HuH-7 (cell line): ENCODE results near the gene MDH1.
A peak's percentile ranks its signal among the peaks of the same experiment; 100 is the strongest.
"Not testable (repeated sequence)": the region's sequence is repeated elsewhere in the genome, so short reads cannot be mapped to it uniquely, and the experiment has no call there.

Source experiments
- DNase-seq: peaks from one replicate; pipeline ENCODE4 v3.0.0; 2011; ENCODE audit warnings: low spot score

MDH1 gene

GRCh38 chr2:63588385-63589147 is at the start of gene MDH1, which contains the start of gene WDPCP:
Gene MDH1 (plus strand): TSS chr2:63588963. CDS start chr2:63589044, 81 bp downstream.
Gene WDPCP (minus strand): TSS chr2:63588477. CDS start chr2:63588271, 206 bp downstream.
- DNase-seq, result peak; percentile 78

- no peak for DNase-seq
Measured at GRCh38 chr2:63539416-63540162, 49.2 kb upstream of the MDH1 start.

- peak; percentile 27 for DNase-seq
Measured at GRCh38 chr2:63544017-63544627, 44.6 kb upstream of the MDH1 start.

GRCh38 chr2:63545023-63545422 is 43.7 kb upstream of the MDH1 start:
- DNase-seq, result no peak

GRCh38 chr2:63553049-63553448 is 35.7 kb upstream of the MDH1 start:
- DNase-seq, result no peak

GRCh38 chr2:63555299-63555698 is 33.5 kb upstream of the MDH1 start:
- DNase-seq, result no peak

- DNase-seq, result no peak
Measured at GRCh38 chr2:63555931-63556330, 32.8 kb upstream of the MDH1 start.

- DNase-seq, result not testable (repeated sequence)
Measured at GRCh38 chr2:63557819-63558218, 30.9 kb upstream of the MDH1 start.

- not testable (repeated sequence) for DNase-seq
Measured at GRCh38 chr2:63558922-63559321, 29.8 kb upstream of the MDH1 start.

- no peak for DNase-seq
Measured at GRCh38 chr2:63562751-63563150, 26.0 kb upstream of the MDH1 start.

- DNase-seq, result no peak
Measured at GRCh38 chr2:63569740-63570139, 19.0 kb upstream of the MDH1 start.

- no peak for DNase-seq
Measured at GRCh38 chr2:63571291-63571690, 17.5 kb upstream of the MDH1 start.

- no peak for DNase-seq
Measured at GRCh38 chr2:63572001-63572400, 16.8 kb upstream of the MDH1 start.

GRCh38 chr2:63573026-63573425 is 15.7 kb upstream of the MDH1 start:
- not testable (repeated sequence) for DNase-seq

GRCh38 chr2:63573726-63574345 is 14.9 kb upstream of the MDH1 start:
- not testable (repeated sequence) for DNase-seq

- no peak for DNase-seq
Measured at GRCh38 chr2:63576546-63576945, 12.2 kb upstream of the MDH1 start.

GRCh38 chr2:63578767-63579166 is 10.0 kb upstream of the MDH1 start:
- no peak for DNase-seq

GRCh38 chr2:63580651-63581297 is 8.0 kb upstream of the MDH1 start:
- no peak for DNase-seq

- DNase-seq, result no peak
Measured at GRCh38 chr2:63581298-63581961, 7.3 kb upstream of the MDH1 start.

GRCh38 chr2:63582873-63583272 is 5.9 kb upstream of the MDH1 start:
- DNase-seq, result no peak

- no peak for DNase-seq
Measured at GRCh38 chr2:63587814-63588384, 864 bp upstream of the MDH1 start.
